ENCODE measurements around the gene COL27A1.

Gene COL27A1

GRCh38 chr9:114155263-114155994 lies at the start of gene COL27A1:
TSS of gene COL27A1 (plus strand) at chr9:114155537. CDS start at chr9:114155951, 414 bp downstream.
- DNase-seq (ENCODE audit: low read depth in 3 of 3, low spot score in 1 of 3) = peak; percentile 28 to 77 (median 50)

- DNase-seq (ENCODE audit: low read depth in 3 of 3, low spot score in 1 of 3) = no peak
Observed at GRCh38 chr9:114107286-114108001, 47.9 kb upstream of the COL27A1 start.

GRCh38 chr9:114108016-114108833 lies 47.1 kb upstream of the COL27A1 start:
- peak in 2 of 3 donors; percentile 24 to 52 for DNase-seq (ENCODE audit: low read depth in 3 of 3, low spot score in 1 of 3)

- DNase-seq (ENCODE audit: low read depth in 3 of 3, low spot score in 1 of 3) = no peak
Observed at GRCh38 chr9:114109124-114109523, 46.2 kb upstream of the COL27A1 start.

- DNase-seq (ENCODE audit: low read depth in 3 of 3, low spot score in 1 of 3) = no peak
Observed at GRCh38 chr9:114110180-114110579, 45.2 kb upstream of the COL27A1 start.

- no peak for DNase-seq (ENCODE audit: low read depth in 3 of 3, low spot score in 1 of 3)
Observed at GRCh38 chr9:114112325-114112724, 43.0 kb upstream of the COL27A1 start.

- no peak for DNase-seq (ENCODE audit: low read depth in 3 of 3, low spot score in 1 of 3)
Observed at GRCh38 chr9:114112778-114113584, 42.4 kb upstream of the COL27A1 start.

- DNase-seq (ENCODE audit: low read depth in 3 of 3, low spot score in 1 of 3) = no peak
Observed at GRCh38 chr9:114114364-114114763, 41.0 kb upstream of the COL27A1 start.

- DNase-seq (ENCODE audit: low read depth in 3 of 3, low spot score in 1 of 3) = no peak
Observed at GRCh38 chr9:114115654-114116125, 39.6 kb upstream of the COL27A1 start.

GRCh38 chr9:114116126-114116747 lies 39.1 kb upstream of the COL27A1 start:
- no peak for DNase-seq (ENCODE audit: low read depth in 3 of 3, low spot score in 1 of 3)

GRCh38 chr9:114117614-114117995 lies 37.7 kb upstream of the COL27A1 start:
- no peak for DNase-seq (ENCODE audit: low read depth in 3 of 3, low spot score in 1 of 3)

GRCh38 chr9:114117996-114118830 lies 37.1 kb upstream of the COL27A1 start:
- no peak for DNase-seq (ENCODE audit: low read depth in 3 of 3, low spot score in 1 of 3)

- no peak for DNase-seq (ENCODE audit: low read depth in 3 of 3, low spot score in 1 of 3)
Observed at GRCh38 chr9:114119242-114120191, 35.8 kb upstream of the COL27A1 start.

- DNase-seq (ENCODE audit: low read depth in 3 of 3, low spot score in 1 of 3) = no peak
Observed at GRCh38 chr9:114120192-114121014, 34.9 kb upstream of the COL27A1 start.

GRCh38 chr9:114121227-114122135 lies 33.9 kb upstream of the COL27A1 start:
- DNase-seq (ENCODE audit: low read depth in 3 of 3, low spot score in 1 of 3) = no peak
